Left lung (tissue), 10 donors: ENCODE data around the gene SLBP. TPM values are rescaled to one million over a fixed set of nuclear protein-coding genes. Genes with fewer than 3 reads are reported as not detected.
A peak's percentile ranks its signal among the peaks of the same experiment; 100 is the strongest.

Experiments used
- ATAC-seq: fragments of 200-7000 bp; cut with Tn5 transposase; one replicate; pipeline ENCODE4 v1.9.1; 2020; ENCODE audit warnings: moderate library complexity
- DNase-seq, 4 donors: peaks; one replicate each; pipeline ENCODE4 v3.0.0-alpha.2; 2013 to 2020
- H3K27ac ChIP-seq, 2 donors: fragments of 200-600 bp; sonication (generic) in 1 of 2; one replicate each; pipeline versions ENCODE4 v1.5.0 to v1.8.0; 2020 to 2021
- H3K27me3 ChIP-seq, 2 donors: fragments of 200-600 bp; sonication (generic) in 1 of 2; one replicate each; pipeline versions ENCODE4 v1.5.0 to v1.8.0; 2020 to 2021
- H3K36me3 ChIP-seq, 2 donors: fragments of 200-600 bp; sonication (generic) in 1 of 2; one replicate each; pipeline versions ENCODE4 v1.5.0 to v1.8.0; 2020 to 2021
- H3K4me1 ChIP-seq, 2 donors: fragments of 200-600 bp; one replicate each; pipeline ENCODE4 v1.8.0; 2021
- H3K4me3 ChIP-seq, 2 donors: fragments of 200-600 bp; sonication (generic) in 1 of 2; one replicate each; pipeline versions ENCODE4 v1.5.0 to v1.8.0; 2020 to 2021; ENCODE audit warnings: mild to moderate bottlenecking in 1 of 2
- H3K9me3 ChIP-seq, 2 donors: fragments of 200-600 bp; sonication (generic) in 1 of 2; one replicate each; pipeline versions ENCODE4 v1.5.0 to v1.8.0; 2020 to 2021
- intact Hi-C, 2 donors: fragments of 100-400 bp; cut with DNase I; formaldehyde crosslinking; loops; one replicate each; pipeline versions ENCODE4 v1.11.2 to v1.14.2; 2022
- polyA plus RNA-seq, 6 donors: library from polyadenylated mRNA; unstranded; fragments of 120-200 nt; gene quantifications; one replicate each; pipeline ENCODE4 v1.2.1, GENCODE V29; 2013; ENCODE audit not compliant: insufficient read length in 6 of 6
- total RNA-seq, 2 donors: library from RNA; stranded (reverse); fragmentation: NEBNext Ultra II Directional; extraction: Animal tissue kit (Norgen Biotek cat#: 25700); gene quantifications; one replicate each; pipeline ENCODE4 v1.2.1, GENCODE V29; 2021
- TF ChIP-seq, protein P1 (sequence below), 2 donors: fragments of 200-600 bp; sonication (generic) in 1 of 2; IDR thresholded peaks; one replicate each; pipeline versions ENCODE4 v1.5.0 to v1.8.0; 2021; ENCODE audit warnings: antibody characterized with exemption in 2 of 2
- donor health status: DM: no; HTN: yes; CAD: no.
- donor health status: DM: no; HTN: no; CAD: no.

Gene SLBP
- total and polyA plus RNA-seq, 8 donors: 39.1 to 73.0 (median 60.0) TPM

DNA sequence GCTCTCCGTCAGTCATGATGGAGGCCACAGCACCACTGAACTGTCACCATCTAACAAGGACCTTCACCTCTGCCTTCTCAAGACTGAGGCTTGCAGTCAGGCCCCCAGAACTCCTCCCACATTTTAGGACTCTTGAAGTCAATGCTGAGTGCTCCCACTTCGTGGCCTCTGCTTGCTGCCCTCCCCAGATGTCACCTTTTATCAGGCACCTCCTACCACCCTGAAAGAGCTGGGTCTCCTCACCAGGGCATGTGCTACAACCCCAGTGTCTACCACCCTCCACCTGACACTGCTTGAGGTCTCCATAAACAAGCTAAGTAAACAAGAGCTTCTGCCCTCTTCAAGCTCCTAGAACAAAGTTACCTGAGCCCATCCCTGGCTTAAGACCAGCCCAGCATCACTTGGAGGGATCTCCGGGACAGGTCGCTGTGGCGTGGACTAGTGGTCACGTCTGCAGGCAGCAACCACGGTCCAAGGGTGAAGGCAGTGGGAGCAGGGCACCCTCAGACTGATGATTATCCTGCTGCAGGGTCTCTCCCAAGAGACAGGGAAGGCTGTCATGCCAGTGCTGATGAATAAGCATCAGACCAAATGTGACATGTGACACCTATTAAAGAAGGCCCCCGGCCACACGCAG lies 20.3 kb downstream of the SLBP start:
- DNase-seq: no peak
- TF ChIP-seq, protein P1, sequence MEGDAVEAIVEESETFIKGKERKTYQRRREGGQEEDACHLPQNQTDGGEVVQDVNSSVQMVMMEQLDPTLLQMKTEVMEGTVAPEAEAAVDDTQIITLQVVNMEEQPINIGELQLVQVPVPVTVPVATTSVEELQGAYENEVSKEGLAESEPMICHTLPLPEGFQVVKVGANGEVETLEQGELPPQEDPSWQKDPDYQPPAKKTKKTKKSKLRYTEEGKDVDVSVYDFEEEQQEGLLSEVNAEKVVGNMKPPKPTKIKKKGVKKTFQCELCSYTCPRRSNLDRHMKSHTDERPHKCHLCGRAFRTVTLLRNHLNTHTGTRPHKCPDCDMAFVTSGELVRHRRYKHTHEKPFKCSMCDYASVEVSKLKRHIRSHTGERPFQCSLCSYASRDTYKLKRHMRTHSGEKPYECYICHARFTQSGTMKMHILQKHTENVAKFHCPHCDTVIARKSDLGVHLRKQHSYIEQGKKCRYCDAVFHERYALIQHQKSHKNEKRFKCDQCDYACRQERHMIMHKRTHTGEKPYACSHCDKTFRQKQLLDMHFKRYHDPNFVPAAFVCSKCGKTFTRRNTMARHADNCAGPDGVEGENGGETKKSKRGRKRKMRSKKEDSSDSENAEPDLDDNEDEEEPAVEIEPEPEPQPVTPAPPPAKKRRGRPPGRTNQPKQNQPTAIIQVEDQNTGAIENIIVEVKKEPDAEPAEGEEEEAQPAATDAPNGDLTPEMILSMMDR (IDR thresholded peaks at IDR 0.05): no peak
- Histone ChIP-seq H3K4me3 (no peak overlapping the region), H3K36me3 (peaks cover 0 to 70% of the 10 kb centered on the region in 2 donors), H3K27me3 (no peaks in the 10 kb centered on the region), H3K27ac (no peak overlapping the region), H3K4me1 (peaks cover 0 to 12% of the 10 kb centered on the region in 2 donors), H3K9me3 (no peaks in the 10 kb centered on the region)
- no peak for ATAC-seq
- intact Hi-C loops: loop anchor here in 1 of 2 donors (5.0 kb wide), 1 partner anchor 35 kb away; no protein-coding TSS in a partner anchor

DNA sequence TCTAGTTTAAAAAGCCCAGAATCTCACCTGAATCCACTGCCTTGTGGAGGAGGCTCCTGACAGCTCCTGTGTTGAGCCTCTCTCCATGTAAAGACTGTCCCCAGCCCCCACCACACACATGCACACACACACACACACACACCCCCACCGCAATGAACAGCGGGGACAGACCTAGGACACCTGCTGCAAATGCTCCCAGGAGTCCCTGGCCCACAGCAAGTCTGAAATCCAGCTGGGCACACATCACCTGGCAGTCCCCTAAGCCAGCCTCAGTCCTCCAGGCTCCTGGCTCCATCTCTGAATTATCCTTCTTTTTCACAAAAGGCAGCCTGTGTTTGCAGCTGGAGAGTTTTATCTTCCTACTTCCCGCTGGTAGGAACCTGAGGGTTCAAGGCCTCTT lies 21.4 kb downstream of the SLBP start:
- peaks cover 0 to 59% of the 10 kb centered on the region in 2 donors for H3K36me3 ChIP-seq
- DNase-seq (no peak), ATAC-seq (no peak)
- H3K4me3 ChIP-seq: no peak overlapping the region
- H3K4me1 ChIP-seq: peaks cover 0 to 12% of the 10 kb centered on the region in 2 donors
- intact Hi-C loops: loop anchor here in 1 of 2 donors (5.0 kb wide), 1 partner anchor 37 kb away; no protein-coding TSS in a partner anchor
- TF ChIP-seq, protein P1 (IDR thresholded peaks at IDR 0.05): no peak
- H3K27me3 ChIP-seq: no peaks in the 10 kb centered on the region
- no peak overlapping the region for H3K27ac ChIP-seq
- no peaks in the 10 kb centered on the region for H3K9me3 ChIP-seq

DNA sequence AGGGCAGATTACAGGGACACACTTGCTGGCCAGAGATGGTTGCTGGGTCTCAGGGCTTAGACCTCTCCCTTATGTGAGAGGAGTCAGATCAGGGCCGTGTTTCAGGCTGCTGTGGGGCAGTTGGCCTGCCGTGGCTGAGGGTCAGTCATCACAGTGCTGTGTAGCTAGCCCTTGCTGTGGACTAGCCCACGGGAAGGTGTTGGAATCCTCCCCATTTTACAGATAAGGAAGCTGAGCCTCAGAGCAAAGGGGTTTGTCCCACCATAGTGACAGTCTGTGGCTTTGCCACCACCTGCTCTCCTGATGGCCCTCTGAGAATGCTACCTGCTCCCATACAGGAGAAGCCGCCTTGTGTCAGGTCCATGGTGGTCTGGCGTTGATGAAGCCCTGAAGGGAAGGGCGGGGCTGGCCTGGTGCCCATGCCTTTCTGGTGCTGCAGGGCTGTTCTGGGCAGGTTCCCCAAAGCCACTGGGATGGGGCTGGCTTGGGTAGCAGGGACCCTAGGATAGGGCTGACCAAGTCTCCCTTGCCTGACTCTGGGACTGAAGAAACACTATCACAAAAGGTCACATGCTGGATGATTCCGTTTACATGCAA lies 25.6 kb downstream of the SLBP start:
- intact Hi-C loops: no loop called here
- Histone ChIP-seq H3K9me3 (no peaks in the 10 kb centered on the region), H3K36me3 (peaks cover 0 to 19% of the 10 kb centered on the region in 2 donors), H3K4me3 (no peak overlapping the region), H3K4me1 (peaks cover 0 to 21% of the 10 kb centered on the region in 2 donors), H3K27ac (no peak overlapping the region), H3K27me3 (no peaks in the 10 kb centered on the region)
- no peak for ATAC-seq
- no peak for DNase-seq
- TF ChIP-seq, protein P1 (IDR thresholded peaks at IDR 0.05): no peak

DNA sequence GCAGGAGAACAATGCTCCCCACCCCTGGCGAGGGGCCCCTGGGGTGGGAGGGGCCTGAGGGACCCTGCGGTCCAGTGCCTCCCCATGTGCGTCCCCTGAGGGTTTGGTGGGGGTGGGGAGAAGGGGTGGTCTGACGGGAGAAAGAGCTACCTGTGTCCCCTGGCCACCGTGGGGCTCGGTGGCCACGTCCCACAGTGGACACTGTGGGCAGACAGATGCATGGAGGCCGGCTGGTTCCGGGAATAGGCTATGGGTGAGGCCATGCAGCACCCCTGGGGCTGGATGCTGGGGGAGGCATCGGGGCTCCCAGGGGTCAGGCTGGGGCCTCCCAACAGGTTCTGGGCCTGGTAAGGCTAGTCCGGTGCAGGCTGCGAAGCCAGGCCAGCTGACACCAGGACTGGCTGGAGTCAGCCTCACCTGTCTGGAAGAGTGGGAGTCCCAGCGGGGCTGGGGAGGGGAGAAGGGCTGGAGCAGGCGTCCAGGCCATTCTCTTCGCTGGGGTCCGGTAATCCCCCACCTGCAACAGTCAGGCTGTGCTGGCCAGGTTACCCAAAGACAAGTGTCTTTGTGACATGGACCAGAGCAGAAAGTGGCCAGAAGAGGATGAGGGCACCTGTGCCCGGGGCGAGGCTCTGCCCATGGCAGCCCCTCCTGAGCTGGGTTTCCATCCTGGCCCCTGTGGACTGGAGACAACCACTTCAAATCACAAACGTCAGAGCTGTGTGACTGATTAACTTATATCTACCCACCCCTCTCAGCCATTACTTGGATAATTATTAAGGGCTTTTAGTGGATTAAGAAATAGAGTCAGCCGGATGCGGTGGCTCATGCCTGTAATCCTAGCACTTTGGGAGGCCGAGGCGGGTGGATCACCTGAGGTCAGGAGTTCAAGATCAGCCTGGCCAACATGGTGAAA lies 26.6 kb downstream of the SLBP start:
- Histone ChIP-seq H3K4me1 (peaks cover 0 to 21% of the 10 kb centered on the region in 2 donors), H3K9me3 (no peaks in the 10 kb centered on the region), H3K27ac (no peak overlapping the region), H3K27me3 (no peaks in the 10 kb centered on the region), H3K4me3 (no peak overlapping the region), H3K36me3 (peaks cover 0 to 8% of the 10 kb centered on the region in 2 donors)
- ATAC-seq: no peak
- peak in 1 of 4 donors; percentile 48 for DNase-seq
- intact Hi-C loops: no loop called here
- TF ChIP-seq, protein P1 (IDR thresholded peaks at IDR 0.05): no peak
